Right kidney (tissue), 1 donor: ENCODE measurements around the gene SPRN.
"Not testable (repeated sequence)": the region's sequence is repeated elsewhere in the genome, so short reads cannot be mapped to it uniquely, and the experiment has no call there.

ENCODE experiments used
- DNase-seq: peaks from one replicate; pipeline ENCODE4 v3.0.0-alpha.2; 2016

Gene SPRN

GRCh38 chr10:133386951-133387350, 37.5 kb downstream of the SPRN start:
- DNase-seq = not testable (repeated sequence)

DNA sequence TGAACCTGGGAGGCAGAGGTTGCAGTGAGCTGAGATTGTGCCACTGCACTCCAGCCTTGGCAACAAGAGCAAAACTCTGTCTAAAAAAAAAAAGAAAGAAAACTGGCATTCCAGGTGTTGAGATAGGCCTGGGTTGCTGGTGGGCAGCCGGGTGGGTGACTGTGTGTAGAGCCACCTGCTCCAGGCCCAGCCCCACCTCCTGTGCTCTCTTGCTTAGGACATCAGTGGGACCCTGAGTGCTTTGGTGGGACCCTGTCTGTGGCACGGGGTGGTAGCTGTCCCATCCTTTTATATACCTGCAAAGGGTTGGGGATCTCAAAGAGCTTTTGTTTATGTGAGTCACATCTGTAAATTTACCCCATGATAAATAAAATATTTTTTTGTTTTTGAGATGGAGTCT, 39.2 kb downstream of the SPRN start:
- no peak for DNase-seq

- no peak for DNase-seq
Measured at GRCh38 chr10:133384071-133384470, 40.4 kb downstream of the SPRN start.

DNA sequence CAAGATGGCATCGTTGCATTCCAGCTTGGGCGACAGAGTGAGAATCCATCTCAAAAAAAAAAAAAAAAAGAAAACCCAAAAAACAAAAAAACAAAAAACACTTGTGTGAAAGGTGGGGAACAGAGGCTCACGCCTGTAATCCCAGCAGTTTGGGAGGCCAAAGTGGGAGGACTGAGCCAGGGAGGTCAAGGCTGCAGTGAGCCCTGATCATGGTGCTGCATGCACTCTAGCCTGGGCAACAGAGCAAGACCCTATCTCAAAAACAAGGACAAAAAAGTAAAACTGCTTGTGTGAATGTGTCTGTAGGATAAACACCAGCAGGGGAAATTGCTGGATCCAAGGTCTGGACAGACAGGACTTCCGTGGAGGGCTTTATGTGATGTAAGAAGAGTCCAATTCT, 40.9 kb downstream of the SPRN start:
- no peak for DNase-seq

DNA sequence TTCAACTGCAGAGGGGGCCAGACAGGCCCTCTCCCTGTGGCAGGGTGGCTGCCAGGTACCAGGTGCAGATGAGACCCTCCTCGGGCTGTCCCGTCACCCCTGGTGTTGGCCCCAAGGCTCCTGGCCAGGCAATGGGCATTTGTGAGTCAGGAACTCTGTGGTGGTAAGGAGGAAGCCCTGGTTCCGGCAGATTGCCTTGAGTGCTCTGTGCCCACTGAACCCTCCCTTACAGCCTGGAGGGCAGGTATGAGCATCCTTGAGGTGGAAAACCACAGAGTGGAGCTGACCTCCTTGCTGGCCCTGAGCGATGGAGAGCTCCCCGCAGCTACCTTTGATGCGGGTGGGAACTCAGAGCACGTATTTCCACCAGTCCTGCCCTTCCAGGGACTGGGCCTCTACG, 43.4 kb downstream of the SPRN start:
- DNase-seq = no peak

DNA sequence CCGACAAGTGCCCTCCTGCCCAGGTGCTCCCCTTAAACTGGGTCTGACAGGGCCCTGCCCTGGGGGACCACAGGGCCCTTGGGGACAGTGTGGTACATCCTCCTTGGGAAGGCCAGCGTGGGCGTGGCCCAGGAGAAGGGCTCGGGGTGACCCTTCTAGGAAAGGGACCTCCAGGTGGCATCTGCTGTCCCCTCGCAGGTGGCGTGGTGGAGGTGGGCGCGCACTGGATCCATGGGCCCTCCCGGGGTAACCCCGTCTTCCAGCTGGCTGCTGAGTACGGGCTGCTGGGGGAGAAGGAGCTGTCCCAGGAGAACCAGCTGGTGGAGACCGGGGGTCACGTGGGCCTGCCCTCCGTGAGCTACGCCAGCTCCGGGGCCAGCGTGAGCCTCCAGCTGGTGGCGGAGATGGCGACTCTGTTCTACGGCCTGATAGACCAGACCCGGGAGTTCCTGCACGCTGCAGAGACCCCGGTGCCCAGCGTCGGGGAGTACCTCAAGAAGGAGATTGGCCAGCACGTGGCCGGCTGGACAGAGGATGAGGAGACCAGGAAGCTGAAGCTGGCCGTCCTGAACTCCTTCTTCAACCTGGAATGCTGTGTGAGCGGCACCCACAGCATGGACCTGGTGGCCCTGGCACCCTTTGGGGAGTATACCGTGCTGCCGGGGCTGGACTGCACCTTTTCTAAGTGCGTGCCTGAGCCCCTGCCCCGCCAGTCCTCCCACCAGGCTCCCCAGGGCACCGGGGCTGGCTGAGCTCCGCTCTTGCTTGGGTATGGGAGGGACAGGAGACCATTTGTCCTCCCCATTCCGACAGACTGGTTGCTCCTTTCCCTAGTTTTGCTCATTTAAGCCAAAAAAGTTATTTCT, 44.4 kb downstream of the SPRN start:
- DNase-seq = peak; percentile 40

DNA sequence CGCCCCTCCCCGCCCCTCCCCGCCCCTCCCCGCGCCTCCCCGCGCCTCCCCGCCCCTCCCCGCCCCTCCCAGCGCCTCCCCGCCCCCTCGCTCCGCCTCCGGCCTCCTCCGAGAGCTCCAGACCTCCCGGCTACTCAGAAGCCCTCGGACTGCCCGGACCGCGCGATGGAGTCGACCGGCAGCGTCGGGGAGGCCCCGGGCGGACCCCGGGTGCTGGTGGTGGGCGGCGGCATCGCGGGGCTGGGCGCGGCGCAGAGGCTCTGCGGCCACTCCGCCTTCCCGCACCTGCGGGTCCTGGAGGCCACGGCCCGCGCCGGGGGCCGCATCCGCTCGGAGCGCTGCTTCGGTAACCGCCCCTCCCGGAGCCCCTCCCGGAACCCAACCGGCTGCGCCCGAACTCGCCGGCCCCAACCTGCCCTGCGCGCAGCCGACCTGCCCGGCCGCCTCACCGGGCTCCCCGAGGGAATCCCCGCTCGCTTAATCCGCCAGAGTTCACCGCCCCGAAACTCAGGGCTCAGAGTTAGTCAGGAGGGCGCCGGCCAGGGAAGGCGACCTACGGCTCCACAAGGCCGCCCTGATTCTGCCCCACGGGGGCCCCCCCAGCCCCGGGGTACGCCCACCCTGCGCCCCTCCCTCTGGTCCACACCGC, 45.1 kb downstream of the SPRN start, which contains the start of gene PAOX:
Gene PAOX, plus strand, starts transcription at position 111 of the 649 bp plus-strand sequence. Its CDS starts 55 bp downstream, at position 166.
- peak; percentile 80 for DNase-seq

- DNase-seq = peak; percentile 91
Measured at GRCh38 chr10:133378251-133379096, 46.0 kb downstream of the SPRN start.

- no peak for DNase-seq
Measured at GRCh38 chr10:133377818-133378250, 46.6 kb downstream of the SPRN start.

DNA sequence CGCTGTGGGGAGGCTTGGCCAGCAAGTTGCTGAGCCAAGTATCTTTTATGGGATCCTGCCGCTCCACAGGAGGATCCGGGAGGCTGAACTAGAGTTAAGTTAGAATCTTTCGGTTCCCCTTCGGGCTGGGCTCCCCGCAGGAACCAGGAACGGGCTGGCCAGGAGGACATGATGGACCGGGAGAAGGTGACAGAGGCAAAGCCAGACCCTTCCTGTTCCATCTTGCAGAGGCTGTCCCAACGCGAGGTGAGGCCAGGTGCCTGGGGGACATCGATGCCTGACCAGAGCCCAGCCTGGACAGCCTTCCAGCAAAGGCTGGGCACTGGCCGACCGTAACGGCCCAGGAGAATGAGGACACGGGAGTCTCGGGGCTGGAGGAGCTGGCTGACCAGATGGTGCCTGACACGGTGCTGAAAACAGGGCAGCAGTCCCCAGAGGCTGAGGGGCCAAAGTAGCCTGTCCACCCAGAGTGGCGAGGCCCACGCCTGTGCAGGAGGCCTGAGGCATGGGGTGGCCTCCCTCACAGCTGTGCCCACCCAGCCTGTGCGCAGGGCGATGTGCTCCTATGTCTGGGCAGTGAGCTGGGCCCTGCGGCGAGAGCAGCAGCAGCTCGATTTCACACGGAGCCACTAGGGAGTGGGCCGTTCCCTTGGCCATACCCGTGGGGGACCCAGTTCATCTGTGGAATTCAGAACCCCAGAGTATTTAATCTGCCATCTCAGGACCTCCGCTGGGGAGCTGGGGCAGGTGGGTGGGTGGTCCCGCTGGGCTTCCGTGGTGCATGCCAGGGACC, 47.2 kb downstream of the SPRN start:
- DNase-seq = peak; percentile 31

DNA sequence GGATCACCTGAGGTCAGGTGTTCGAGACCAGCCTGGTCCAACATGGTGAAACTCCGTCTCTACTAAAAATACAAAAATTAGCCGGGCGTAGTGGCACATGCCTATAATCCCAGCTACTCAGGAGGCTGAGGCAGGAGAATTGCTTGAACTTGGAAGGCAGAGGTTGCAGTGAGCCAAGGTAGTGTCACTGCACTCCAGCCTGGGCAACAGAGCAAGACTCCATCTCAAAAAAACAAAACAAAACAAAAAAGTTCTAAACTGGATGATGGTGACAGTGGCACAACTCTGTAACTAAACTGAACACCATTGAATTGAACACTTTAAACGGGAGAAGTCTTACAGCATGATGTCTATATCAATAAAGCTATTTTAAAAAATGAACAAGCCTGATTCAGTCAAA, 48.2 kb downstream of the SPRN start:
- DNase-seq = not testable (repeated sequence)

GRCh38 chr10:133375357-133376115, 48.9 kb downstream of the SPRN start:
- no peak for DNase-seq

- DNase-seq = peak; percentile 79
Measured at GRCh38 chr10:133373174-133374090, 51.0 kb downstream of the SPRN start, which contains the start of gene ECHS1. TSS of gene ECHS1 (minus strand) at chr10:133373354. CDS start at chr10:133373333, 21 bp downstream.

GRCh38 chr10:133372507-133372906, 51.9 kb downstream of the SPRN start:
- DNase-seq = no peak
